ENCODE measurements around the gene DSCAM. TPM values are rescaled to one million over a fixed set of nuclear protein-coding genes. Genes with fewer than 3 reads are reported as not detected.

The DSCAM gene
- total and polyA plus RNA-seq, 2 experiments from 2014 or later = not detected

DNA sequence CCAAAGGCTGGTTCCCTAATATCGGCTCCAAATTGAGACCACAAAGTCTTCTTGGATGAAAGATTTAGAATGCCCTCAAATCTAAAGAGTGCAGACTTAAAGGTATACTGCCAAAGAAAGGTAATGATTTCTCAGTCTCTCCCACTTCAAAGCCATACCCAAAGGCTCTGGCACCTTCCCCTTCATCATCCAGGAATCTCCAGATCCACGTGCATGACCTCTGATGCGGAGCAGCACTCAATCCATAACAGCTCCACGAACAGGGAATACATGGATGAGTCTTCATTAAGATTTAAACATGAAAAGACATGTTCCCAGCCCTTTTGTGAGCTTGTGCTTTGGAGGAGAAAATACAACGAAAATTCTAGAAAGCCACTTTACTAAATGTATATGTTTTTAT, 453.9 kb downstream of the DSCAM start:
- H3F3A ChIP-seq (ENCODE audit: insufficient read depth) = no peaks in the 10 kb centered on the region
- WGBS, 2 experiments (ENCODE audit: low coverage in 1 of 2, low lambda C conversion rate in 2 of 2, missing lambda C conversion rate in 2 of 2) = 3 to 10% methylated on average over 5 of the region's 5 CpGs
- H3K4me3 ChIP-seq = no peak overlapping the region
- no peaks in the 10 kb centered on the region for H3K4me1 ChIP-seq (ENCODE audit: insufficient read depth)
- H3K27me3 ChIP-seq (replicated peaks; ENCODE audit: insufficient read depth) = no peaks in the 10 kb centered on the region
- no peak overlapping the region for H3K4me2 ChIP-seq (ENCODE audit: unreplicated experiment)
- H3K9me3 ChIP-seq (ENCODE audit: low read depth) = no peaks in the 10 kb centered on the region
- no peak overlapping the region for H3K27ac ChIP-seq
- no peaks in the 10 kb centered on the region for H3K36me3 ChIP-seq (ENCODE audit: low read depth)
- no peak overlapping the region for H2AFZ ChIP-seq
- no peaks in the 10 kb centered on the region for H3K79me2 ChIP-seq (ENCODE audit: insufficient read depth)
- TF ChIP-seq EZH2phosphoT487 (IDR thresholded peaks at IDR 0.05; ENCODE audit: insufficient read depth, low read depth) = no peak
- no peak for TF ChIP-seq EZH2 (IDR thresholded peaks at IDR 0.05; ENCODE audit: insufficient read depth, poor library complexity, severe bottlenecking)
- H3K9ac ChIP-seq = no peak overlapping the region
- H3K9me2 ChIP-seq (ENCODE audit: insufficient read depth) = no peaks in the 10 kb centered on the region
- H4K20me1 ChIP-seq (ENCODE audit: insufficient read depth) = no peaks in the 10 kb centered on the region
- no peak for DNase-seq
- in situ Hi-C loops (cut with MboI) = no loop called here

- WGBS, 2 experiments (ENCODE audit: low coverage in 1 of 2, low lambda C conversion rate in 2 of 2, missing lambda C conversion rate in 2 of 2) = 21 to 30% methylated on average over 6 of the region's 6 CpGs
- in situ Hi-C loops (cut with MboI) = no loop called here
- H3K9ac ChIP-seq = no peak overlapping the region
- H3K9me2 ChIP-seq (ENCODE audit: insufficient read depth) = no peaks in the 10 kb centered on the region
- H3K4me1 ChIP-seq (ENCODE audit: insufficient read depth) = no peaks in the 10 kb centered on the region
- no peaks in the 10 kb centered on the region for H3K27me3 ChIP-seq (replicated peaks; ENCODE audit: insufficient read depth)
- H3K4me2 ChIP-seq (ENCODE audit: unreplicated experiment) = no peak overlapping the region
- H3K4me3 ChIP-seq = no peak overlapping the region
- DNase-seq = no peak
- H3K79me2 ChIP-seq (ENCODE audit: insufficient read depth) = no peaks in the 10 kb centered on the region
- no peaks in the 10 kb centered on the region for H3K36me3 ChIP-seq (ENCODE audit: low read depth)
- no peaks in the 10 kb centered on the region for H3K9me3 ChIP-seq (ENCODE audit: low read depth)
- H4K20me1 ChIP-seq (ENCODE audit: insufficient read depth) = no peaks in the 10 kb centered on the region
- H2AFZ ChIP-seq = no peak overlapping the region
- no peak for TF ChIP-seq EZH2 (IDR thresholded peaks at IDR 0.05; ENCODE audit: insufficient read depth, poor library complexity, severe bottlenecking)
- TF ChIP-seq EZH2phosphoT487 (IDR thresholded peaks at IDR 0.05; ENCODE audit: insufficient read depth, low read depth) = no peak
- no peak overlapping the region for H3K27ac ChIP-seq
- H3F3A ChIP-seq (ENCODE audit: insufficient read depth) = no peaks in the 10 kb centered on the region
Observed at GRCh38 chr21:40388046-40388445, 458.9 kb downstream of the DSCAM start.

- H3K27me3 ChIP-seq (replicated peaks; ENCODE audit: insufficient read depth) = no peaks in the 10 kb centered on the region
- no peaks in the 10 kb centered on the region for H3F3A ChIP-seq (ENCODE audit: insufficient read depth)
- no peaks in the 10 kb centered on the region for H3K36me3 ChIP-seq (ENCODE audit: low read depth)
- no peak overlapping the region for H3K4me3 ChIP-seq
- no peak overlapping the region for H2AFZ ChIP-seq
- TF ChIP-seq EZH2phosphoT487 (IDR thresholded peaks at IDR 0.05; ENCODE audit: insufficient read depth, low read depth) = no peak
- TF ChIP-seq EZH2 (IDR thresholded peaks at IDR 0.05; ENCODE audit: insufficient read depth, poor library complexity, severe bottlenecking) = no peak
- H3K4me2 ChIP-seq (ENCODE audit: unreplicated experiment) = no peak overlapping the region
- in situ Hi-C loops (cut with MboI) = no loop called here
- 2 to 7% methylated on average over 2 of the region's 2 CpGs for WGBS, 2 experiments (ENCODE audit: low coverage in 1 of 2, low lambda C conversion rate in 2 of 2, missing lambda C conversion rate in 2 of 2)
- H3K79me2 ChIP-seq (ENCODE audit: insufficient read depth) = no peaks in the 10 kb centered on the region
- H3K9me2 ChIP-seq (ENCODE audit: insufficient read depth) = no peaks in the 10 kb centered on the region
- no peaks in the 10 kb centered on the region for H3K4me1 ChIP-seq (ENCODE audit: insufficient read depth)
- DNase-seq = no peak
- no peak overlapping the region for H3K9ac ChIP-seq
- no peaks in the 10 kb centered on the region for H4K20me1 ChIP-seq (ENCODE audit: insufficient read depth)
- H3K9me3 ChIP-seq (ENCODE audit: low read depth) = no peaks in the 10 kb centered on the region
- H3K27ac ChIP-seq = no peak overlapping the region
Observed at GRCh38 chr21:40386981-40387747, 459.8 kb downstream of the DSCAM start.

- Histone ChIP-seq H3K79me2 (ENCODE audit: insufficient read depth) (no peaks in the 10 kb centered on the region), H3K27ac (no peak overlapping the region), H4K20me1 (ENCODE audit: insufficient read depth) (no peaks in the 10 kb centered on the region), H3K4me1 (ENCODE audit: insufficient read depth) (no peaks in the 10 kb centered on the region), H3K9me2 (ENCODE audit: insufficient read depth) (no peaks in the 10 kb centered on the region), H3K4me2 (ENCODE audit: unreplicated experiment) (no peak overlapping the region), H3K27me3 (replicated peaks; ENCODE audit: insufficient read depth) (no peaks in the 10 kb centered on the region), H2AFZ (no peak overlapping the region), H3K36me3 (ENCODE audit: low read depth) (no peaks in the 10 kb centered on the region), H3K9ac (no peak overlapping the region), H3K4me3 (no peak overlapping the region), H3F3A (ENCODE audit: insufficient read depth) (no peaks in the 10 kb centered on the region), H3K9me3 (ENCODE audit: low read depth) (no peaks in the 10 kb centered on the region)
- TF ChIP-seq EZH2 (IDR thresholded peaks at IDR 0.05; ENCODE audit: insufficient read depth, poor library complexity, severe bottlenecking) = no peak
- no peak for TF ChIP-seq EZH2phosphoT487 (IDR thresholded peaks at IDR 0.05; ENCODE audit: insufficient read depth, low read depth)
- DNase-seq = peak; percentile 12
- 6 to 9% methylated on average over 23 of the region's 23 CpGs for WGBS, 2 experiments (ENCODE audit: low coverage in 1 of 2, low lambda C conversion rate in 2 of 2, missing lambda C conversion rate in 2 of 2)
- in situ Hi-C loops (cut with MboI) = no loop called here
Observed at GRCh38 chr21:40386294-40386911, 460.6 kb downstream of the DSCAM start.
